GM04504 (cell line): ENCODE data around the gene SELENOS.
"Not testable (repeated sequence)": the region's sequence is repeated elsewhere in the genome, so short reads cannot be mapped to it uniquely, and the experiment has no call there.

ENCODE experiments used
- DNase-seq: peaks from one replicate; pipeline ENCODE4 v3.0.0-alpha.2; 2012; ENCODE audit warnings: low read depth

SELENOS gene

GRCh38 chr15:101309436-101310160 lies 32.3 kb upstream of the SELENOS start:
- no peak for DNase-seq

- DNase-seq = no peak
These were observed 31.5 kb upstream of the SELENOS start for GRCh38 chr15:101308604-101309435.

- DNase-seq = no peak
These were observed 30.8 kb upstream of the SELENOS start for GRCh38 chr15:101307897-101308603.

GRCh38 chr15:101307048-101307896 lies 30.0 kb upstream of the SELENOS start:
- DNase-seq = no peak

GRCh38 chr15:101306341-101307047 lies 29.2 kb upstream of the SELENOS start:
- DNase-seq = no peak

GRCh38 chr15:101305820-101306255 lies 28.6 kb upstream of the SELENOS start:
- DNase-seq = no peak

GRCh38 chr15:101303408-101303807 lies 26.1 kb upstream of the SELENOS start:
- DNase-seq = no peak

- DNase-seq = no peak
These were observed 19.4 kb upstream of the SELENOS start for GRCh38 chr15:101296418-101297405.

- DNase-seq = no peak
These were observed 18.4 kb upstream of the SELENOS start for GRCh38 chr15:101295607-101296161.

GRCh38 chr15:101294731-101295606 lies 17.7 kb upstream of the SELENOS start, which contains the start of gene SNRPA1:
TSS of gene SNRPA1 (minus strand) at chr15:101295248. CDS start at chr15:101295178, 70 bp downstream.
- DNase-seq = peak; percentile 88

- no peak for DNase-seq
These were observed 15.8 kb upstream of the SELENOS start for GRCh38 chr15:101293122-101293521.

- DNase-seq = no peak
These were observed 11.7 kb upstream of the SELENOS start for GRCh38 chr15:101288905-101289513.

- not testable (repeated sequence) for DNase-seq
These were observed 10.1 kb upstream of the SELENOS start for GRCh38 chr15:101287342-101287741.

GRCh38 chr15:101286471-101287114 lies 9.3 kb upstream of the SELENOS start:
- DNase-seq = no peak

- no peak for DNase-seq
These were observed 6.6 kb upstream of the SELENOS start for GRCh38 chr15:101283931-101284330.

- DNase-seq = no peak
These were observed 2.7 kb upstream of the SELENOS start for GRCh38 chr15:101280007-101280406.

GRCh38 chr15:101277943-101278564 lies 769 bp upstream of the SELENOS start:
- no peak for DNase-seq
